GM19035 (cell line): ENCODE results near the gene TMEM208.

ENCODE experiments used
- ATAC-seq: cut with Tn5 transposase; IDR thresholded peaks from one replicate; pipeline ENCODE4 v1.9.1; 2021; ENCODE audit not compliant: unreplicated experiment

Gene TMEM208

DNA sequence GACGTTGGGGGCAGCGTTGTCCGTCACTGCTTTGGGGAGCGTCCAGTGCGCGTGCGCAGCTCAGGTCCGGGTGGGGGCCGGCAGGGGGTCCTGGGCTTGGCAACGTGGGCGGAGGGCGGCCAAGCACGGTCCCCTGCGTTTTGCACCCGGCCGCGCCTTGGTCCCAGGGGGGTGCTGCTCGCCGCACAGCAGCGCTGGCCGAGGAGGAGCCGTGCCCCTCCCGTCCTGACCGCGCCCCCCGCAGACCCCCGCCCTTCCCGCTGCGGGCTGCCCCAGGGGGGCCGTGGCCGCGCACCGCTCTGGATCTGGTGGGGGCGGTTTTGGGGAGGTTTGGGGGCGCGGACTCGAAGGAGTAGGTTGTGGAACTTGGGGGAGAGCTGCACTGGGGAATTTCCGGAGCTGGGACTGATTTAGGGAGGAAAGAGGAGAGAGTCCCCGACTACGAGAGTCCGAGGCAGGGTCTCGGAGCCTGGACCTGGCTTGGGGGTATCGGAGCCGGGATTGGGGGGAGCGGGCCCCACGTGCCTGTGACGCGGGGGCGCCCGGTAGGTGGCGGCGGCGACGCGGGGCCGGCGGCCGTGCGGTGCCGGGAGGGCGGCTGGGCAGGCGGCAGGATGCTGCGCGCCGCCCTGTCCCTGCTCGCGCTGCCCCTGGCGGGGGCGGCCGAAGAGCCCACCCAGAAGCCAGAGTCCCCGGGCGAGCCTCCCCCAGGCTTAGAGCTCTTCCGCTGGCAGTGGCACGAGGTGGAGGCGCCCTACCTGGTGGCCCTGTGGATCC is 21.7 kb downstream of the TMEM208 start, which contains the start of gene SLC9A5:
Gene SLC9A5 (plus strand): TSS at position 579 of the 777 bp plus-strand sequence. CDS start 36 bp downstream, at position 615.
- no peak for ATAC-seq

DNA sequence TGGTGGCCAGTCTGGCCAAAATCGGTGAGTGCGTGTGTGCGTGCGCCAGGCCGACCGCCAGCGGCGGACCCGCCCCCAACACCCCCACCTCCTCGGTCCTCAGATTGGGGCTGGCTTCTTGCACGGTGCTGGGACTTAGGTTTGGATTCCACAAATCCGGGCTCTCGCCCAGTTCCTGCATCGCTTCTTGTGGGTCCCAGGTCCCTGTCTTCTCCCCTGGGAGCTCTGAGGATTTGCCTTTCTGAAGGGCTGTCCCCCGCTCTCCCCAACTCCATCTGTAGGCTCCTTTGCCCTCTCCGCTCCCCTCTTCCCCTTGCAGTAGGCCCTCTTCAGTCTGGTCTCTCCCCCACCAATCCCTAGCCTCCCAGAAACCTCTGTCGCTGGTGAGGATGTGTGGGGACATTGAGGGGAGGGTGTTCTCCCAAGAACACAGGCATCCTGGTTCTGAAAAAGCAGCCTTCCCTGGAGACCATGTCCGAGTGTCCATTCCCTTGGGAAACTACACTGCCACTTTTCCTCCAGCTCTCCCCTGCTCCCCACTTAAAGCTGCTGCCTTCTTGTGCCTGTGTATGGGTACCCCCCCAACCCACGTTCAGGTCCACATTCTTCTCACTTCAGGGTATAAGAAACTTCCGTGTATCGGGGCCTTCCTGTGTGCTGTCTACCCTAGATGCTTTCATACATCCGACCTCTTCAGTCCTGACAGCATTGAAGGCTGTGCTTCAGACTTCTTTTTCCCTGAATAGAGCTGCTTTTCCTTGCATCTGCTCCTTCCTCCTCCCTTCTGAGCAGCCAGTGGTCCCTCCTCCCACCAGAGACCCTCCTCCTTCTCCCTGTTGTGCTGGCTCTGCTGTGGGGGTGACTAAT is 22.5 kb downstream of the TMEM208 start:
- no peak for ATAC-seq

DNA sequence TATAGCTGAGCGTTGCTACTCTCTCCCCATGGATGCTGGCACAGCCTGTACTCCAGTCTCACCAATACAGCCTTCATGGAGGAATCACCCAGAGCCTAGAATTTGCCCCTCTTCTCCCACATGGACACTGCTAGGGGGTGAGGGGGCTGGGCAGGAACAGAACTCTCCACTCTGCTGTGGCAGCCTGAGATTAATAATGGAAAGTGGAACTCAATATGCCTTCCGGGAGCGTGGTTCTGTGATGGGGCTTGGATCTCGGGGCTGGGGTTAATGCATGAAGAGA is 23.1 kb downstream of the TMEM208 start:
- no peak for ATAC-seq

DNA sequence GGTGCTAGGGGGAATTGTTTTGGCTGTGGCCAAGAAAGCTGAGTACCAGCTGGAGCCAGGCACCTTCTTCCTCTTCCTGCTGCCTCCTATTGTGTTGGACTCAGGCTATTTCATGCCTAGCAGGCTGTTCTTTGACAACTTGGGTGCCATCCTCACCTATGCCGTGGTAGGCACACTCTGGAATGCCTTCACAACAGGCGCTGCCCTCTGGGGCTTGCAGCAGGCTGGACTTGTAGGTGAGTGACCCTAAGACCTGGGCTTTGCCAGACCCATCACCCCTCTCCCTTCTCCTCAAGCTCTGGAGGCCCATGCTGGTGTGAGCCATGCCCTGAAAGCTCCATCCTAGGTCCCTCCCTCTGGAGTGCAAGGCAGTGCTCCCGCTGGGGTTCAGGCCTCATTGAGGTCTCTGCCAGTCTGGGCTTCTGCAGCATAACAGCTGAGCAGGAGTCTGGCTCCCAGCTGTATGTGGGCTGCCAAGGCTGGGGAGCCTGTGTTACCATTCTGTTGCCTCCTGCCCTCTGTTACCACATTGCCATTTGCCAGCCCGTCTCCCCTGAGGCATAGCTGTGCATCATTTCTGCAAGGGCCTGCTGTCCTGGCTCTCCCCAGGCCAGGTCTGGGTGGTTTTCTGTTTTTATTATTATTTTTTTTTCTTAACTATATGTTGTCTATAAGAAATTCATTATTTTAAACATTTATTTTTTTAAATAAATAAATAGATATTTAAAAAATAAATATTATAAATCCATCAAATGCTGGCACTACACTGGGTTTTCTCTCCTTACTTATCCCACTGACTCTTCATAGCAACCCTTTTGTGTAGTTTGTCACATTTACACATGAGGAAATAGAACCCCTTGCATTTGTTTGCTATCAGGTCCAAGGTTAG is 25.9 kb downstream of the TMEM208 start:
- no peak for ATAC-seq

DNA sequence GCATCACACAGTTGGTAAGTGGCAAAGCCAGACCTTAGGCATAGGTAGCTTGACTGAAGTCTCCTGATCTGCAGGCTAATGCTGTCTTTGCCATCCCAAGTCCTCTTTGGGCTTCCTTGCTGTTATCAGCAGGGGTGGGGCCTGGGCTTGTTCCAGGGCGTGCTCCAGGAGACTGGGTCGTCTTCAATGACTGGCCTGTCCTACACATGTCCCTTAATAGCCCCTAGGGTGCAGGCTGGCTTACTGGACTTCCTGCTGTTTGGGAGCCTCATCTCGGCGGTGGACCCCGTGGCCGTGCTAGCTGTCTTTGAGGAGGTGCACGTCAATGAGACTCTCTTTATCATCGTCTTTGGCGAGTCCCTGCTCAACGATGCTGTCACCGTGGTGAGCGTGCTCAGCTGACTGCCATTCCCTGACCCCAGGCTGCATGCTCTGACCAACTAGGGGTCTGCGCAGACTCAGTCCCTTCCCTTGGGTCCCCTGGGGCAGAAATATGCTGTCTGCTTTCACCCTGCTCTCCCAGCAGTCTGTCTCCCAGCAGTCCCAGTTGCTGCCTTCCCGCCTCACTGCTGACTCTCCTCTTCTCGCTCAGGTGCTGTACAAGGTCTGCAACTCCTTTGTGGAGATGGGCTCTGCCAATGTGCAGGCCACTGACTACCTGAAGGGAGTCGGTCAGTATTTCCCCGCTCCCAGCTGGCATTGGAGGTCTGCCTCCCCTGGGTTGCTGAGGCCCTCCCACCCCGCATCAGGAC is 28.0 kb downstream of the TMEM208 start:
- no peak for ATAC-seq

DNA sequence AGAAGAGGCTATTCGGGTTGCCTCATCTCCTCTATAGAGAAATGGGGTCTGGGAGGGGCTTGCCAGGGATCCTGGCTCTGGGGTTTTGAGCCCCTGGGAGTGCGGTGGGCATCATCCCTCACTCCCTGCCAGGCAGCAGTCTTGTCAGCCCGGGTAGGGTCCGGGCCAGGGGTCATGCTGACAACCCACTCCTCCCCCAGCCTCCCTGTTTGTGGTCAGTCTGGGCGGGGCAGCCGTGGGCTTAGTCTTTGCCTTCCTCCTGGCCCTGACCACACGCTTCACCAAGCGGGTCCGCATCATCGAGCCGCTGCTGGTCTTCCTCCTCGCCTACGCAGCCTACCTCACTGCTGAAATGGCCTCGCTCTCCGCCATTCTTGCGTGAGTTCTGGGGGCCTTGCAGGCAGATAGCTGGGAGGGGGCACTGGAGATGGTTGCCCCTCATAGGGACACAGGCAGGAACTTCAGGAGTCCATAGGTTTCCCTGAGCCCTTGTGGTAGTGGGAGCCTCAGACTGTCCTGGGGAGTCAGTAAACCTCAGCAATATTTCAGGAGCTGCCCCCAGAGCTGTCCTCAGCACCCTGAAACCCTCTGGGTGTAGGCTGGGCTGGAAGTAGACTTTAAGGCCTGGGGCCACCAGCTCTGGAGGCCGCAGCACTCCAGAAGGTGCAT is 28.8 kb downstream of the TMEM208 start:
- ATAC-seq: no peak

DNA sequence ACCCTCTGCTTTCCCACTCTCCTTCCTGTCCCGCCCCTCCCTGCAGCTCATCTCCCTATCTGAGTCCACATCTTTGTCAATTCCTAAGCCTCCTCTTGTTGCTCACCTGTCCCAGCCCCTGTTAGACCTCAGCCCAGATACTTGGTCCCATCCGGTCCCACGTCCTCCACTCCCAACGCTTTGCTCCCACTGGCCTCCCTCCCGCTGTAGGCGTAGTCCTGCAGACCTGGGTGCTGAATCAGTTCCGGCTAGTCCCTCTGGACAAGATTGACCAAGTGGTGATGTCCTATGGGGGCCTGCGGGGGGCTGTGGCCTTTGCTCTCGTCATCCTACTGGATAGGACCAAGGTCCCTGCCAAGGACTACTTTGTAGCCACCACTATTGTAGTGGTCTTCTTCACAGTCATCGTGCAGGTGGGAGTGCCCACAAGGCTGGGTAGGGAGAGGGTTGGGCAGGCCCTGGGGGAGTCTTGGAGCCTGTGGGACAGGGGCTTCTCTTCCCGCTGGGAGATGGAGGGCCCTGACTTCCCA is 29.8 kb downstream of the TMEM208 start:
- no peak for ATAC-seq

DNA sequence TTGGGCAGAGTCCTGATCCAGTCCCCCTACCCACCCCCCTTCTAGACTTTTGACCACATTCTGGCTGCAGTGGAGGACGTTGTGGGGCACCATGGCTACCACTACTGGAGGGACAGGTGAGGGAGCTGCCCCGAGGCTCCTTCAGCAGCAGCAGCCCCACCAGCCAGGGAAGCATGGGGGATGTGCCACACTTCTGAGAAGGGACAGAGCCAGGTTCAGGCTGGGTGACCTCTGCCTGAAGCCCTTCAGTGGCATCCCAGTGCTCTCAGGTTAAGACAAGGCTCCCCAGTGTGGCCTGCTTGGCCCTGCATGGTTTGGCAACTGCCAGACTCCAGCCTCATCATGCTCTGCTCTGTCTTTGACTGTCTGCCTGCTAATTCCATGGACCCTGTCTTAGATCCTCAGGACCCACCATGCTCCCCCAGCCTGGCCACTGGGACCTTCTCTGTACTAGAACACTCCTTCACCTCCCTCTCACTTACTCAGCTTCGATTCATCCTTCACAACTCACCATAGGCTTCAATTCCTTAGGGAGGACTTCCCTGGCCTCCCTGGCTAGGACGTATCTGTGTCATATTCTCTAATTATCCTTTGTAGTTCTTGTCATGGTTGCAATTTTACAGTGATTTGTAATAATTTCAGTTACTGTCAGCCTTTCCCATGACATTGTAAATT is 30.7 kb downstream of the TMEM208 start:
- no peak for ATAC-seq

- no peak for ATAC-seq
Observed at GRCh38 chr16:67258161-67258835, 31.4 kb downstream of the TMEM208 start.

GRCh38 chr16:67259705-67260104 is 32.8 kb downstream of the TMEM208 start:
- no peak for ATAC-seq

DNA sequence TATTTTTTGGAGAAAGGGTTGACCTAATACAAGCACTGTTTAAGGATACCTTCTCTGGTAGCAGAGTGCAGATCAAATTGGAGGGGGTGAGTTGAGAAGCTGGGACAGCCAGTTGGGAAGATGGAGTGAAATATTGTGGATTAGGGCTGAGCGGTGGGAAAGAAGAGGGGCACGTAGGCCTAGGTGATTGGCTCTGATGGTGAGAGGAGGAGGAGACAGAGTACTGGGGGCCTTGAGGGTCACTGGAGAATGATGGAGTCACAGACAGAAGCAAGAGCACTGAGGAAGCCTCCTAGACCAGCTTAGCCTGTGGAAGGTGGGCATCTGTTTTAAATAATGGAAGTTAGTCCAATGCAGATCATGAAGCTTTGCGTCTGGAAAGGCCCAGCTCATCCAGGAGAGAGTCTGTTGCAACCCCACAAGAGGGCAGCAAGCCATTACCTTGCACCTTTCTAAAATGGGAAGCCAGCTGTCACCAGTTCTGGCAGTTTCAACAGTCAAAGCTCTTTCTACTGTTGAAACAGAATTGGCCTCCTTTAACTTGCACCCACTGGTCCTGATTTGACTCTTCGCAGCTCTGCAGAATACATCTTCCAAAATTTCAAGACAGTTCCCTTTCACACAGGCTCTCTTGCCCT is 33.6 kb downstream of the TMEM208 start:
- no peak for ATAC-seq

- no peak for ATAC-seq
Observed at GRCh38 chr16:67263201-67263600, 36.3 kb downstream of the TMEM208 start.

DNA sequence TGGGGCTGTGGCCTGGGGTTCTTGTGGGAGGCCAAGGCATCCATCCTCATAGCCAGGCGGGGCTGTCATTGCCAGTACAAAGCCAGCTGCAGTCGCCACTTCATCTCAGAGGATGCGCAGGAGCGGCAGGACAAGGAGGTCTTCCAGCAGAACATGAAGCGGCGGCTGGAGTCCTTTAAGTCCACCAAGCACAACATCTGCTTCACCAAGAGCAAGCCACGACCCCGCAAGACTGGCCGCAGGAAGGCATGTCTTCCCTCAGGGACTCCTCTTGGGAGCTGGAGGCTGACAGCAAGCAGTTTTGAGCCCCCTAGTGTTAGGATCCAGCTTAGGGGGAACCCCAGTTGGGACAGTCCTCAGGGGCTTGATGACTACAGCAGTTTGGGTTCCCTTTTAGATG is 37.3 kb downstream of the TMEM208 start:
- ATAC-seq: no peak

- no peak for ATAC-seq
Observed at GRCh38 chr16:67264866-67265265, 37.9 kb downstream of the TMEM208 start.

GRCh38 chr16:67265834-67266233 is 38.9 kb downstream of the TMEM208 start:
- no peak for ATAC-seq

- no peak for ATAC-seq
Observed at GRCh38 chr16:67268136-67268579, 41.2 kb downstream of the TMEM208 start.

DNA sequence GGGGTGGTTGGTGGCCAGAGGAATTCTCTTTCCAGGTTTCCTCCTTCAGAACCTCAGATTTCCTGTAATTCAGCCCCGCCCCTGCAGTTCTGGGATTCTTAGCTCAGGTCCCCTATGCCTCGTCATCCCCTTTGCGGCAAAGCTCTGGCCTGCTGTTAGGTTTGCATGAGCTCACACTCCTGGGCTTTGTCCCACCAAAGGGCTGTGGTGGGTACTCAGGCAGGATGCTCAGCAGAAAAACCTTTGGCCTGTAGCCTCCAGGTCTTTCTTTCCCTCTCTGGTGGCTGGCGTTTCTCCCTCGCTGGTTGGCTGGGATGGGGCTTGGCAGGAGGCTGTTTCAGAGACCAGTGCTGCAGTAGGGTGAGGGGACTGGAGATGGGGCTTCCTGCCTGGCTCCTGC is 42.8 kb downstream of the TMEM208 start:
- no peak for ATAC-seq

DNA sequence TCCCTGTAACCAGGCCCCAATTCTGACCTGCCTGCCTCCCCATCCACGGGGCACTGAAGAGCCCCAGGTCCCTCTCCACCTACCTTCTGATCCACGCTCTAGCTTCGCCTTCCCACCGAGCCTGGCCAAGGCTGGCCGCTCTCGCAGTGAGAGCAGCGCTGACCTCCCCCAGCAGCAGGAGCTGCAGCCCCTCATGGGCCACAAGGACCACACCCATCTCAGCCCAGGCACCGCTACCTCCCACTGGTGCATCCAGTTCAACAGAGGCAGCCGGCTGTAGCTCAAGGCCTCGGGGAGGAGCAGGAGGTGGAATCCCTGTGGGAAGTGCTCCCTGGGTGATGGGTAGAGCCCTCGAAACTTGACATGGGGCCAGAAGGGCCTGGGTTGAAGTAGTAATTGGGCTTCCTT is 44.0 kb downstream of the TMEM208 start:
- no peak for ATAC-seq
